NCI-H2171 treated with DMSO at 0.1 percent for 48 hours (cell line): ENCODE data around the gene OGN.

ENCODE experiments used
- DNase-seq: peaks from one replicate; lab custom pipeline; 2025; lab: John Stamatoyannopoulos, UW

OGN gene

DNA sequence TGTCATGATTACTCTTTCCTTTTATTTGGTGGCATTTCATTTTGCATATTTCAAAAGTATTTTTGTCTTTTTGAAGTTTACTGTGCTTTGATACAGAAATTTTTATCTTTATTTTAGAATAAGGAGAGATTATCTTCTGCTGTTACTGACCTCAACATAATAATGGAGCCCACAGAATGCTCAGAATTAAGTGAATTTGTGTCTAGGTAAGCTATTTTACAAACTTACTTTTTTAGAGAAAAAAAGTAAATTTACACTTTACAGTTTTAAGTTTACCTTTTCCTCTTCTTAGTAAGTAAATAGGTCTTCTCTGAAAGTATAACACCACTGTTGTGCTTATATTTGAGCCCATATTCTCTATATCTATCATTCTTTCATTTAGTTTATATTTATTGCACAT, 58.8 kb downstream of the OGN start:
- DNase-seq = no peak

DNA sequence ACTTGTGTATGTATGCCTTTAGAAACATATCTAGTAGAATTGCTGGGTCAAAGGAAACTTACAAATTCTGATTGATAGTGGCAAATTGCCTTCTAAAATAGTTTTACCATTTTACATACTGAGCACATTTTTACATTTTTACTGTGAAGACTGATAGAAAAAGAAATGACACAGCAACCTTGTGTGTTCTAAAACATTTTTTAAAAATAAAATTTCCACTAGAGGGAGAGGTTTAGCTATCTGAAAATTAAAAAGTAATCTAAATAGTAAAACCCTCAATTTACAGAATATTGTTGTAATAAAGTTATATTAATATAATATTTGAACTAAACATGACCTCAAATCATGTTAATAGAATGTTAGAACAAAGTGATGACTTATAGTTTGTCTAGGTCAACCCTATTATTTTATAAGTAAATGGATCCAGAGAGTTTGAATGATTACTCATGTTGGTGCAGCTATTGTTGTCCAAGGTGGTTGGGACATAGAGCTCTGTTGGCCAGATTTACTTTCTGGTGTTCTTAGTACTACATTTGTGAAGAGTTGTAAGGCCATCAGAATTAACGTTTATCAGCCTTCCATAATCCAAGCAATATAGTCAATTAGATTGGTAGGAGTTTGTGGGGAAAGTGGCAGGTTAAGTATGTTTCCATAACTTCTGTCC, 61.4 kb downstream of the OGN start:
- no peak for DNase-seq

DNA sequence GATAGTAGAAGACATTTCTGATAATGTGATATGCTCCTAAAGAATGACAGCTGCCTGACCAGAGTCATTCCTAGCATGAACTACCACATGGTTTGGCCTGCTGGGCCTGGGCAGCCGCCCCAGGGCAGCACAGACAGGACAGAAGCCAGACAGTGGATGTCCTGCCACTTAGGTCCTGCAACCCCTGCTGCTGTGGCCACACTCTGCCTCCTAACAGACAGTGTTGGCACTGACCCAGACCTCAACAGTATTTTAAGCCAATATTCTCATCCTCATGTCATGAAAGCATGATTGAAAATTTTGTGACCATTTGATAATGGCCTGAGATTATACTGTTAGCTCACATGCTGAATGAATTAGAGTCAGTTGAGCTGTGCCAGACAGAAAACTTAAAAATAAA, 62.8 kb downstream of the OGN start:
- DNase-seq = no peak

DNA sequence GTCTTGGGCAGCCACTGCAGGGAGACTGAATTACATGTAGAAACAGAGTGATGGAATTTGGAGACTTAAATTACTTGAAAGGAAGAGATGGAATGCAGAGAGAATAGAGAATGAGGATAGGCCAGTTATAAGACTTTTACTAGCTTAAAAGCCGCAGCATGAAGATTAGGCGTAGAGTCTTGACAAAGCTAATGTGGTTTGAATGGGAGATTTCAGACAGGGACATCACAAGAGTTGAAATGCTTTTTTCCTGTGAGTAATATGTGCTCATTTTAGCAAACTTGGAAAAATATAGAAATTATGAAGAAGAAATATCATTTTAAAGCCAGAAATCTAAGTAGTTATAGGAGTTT, 71.1 kb downstream of the OGN start:
- DNase-seq = no peak
